ENCODE data around the gene CHST13. TPM values are rescaled to one million over a fixed set of nuclear protein-coding genes. Genes with fewer than 3 reads are reported as not detected.

Gene CHST13
- total and polyA plus RNA-seq, 2 of the 4 experiments (the other 2 are of a cell fraction), result not detected

DNA sequence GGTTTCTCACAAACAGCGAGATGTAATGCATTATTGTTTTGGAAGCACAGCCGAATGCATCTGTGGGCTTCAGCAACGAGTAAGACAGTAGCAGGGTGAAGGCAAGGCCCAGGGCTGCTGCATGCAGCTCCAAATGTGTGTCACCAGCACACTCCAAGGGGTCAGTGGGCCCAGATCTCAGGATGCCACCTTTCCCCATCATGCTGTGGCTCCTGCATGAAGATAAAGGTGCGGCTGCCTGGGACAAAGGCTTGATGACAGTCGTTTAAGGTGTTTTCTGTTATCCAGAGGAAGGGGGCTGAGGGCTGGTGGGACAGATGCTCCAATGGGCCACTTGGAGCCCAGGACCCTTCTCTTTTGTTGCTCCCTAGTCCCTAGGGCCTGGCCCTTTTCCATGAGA, 21.6 kb downstream of the CHST13 start:
- no peak overlapping the region for H4K8ac ChIP-seq (ENCODE audit: low read depth in 2 of 2, low read length in 2 of 2)
- no peak overlapping the region for H2AK9ac ChIP-seq (replicated peaks; ENCODE audit: low read depth, low read length, poor library complexity)
- in situ Hi-C loops (cut with MboI; ENCODE audit: low sequenced_read_pairs), result no loop called here
- WGBS, 2 experiments (ENCODE audit: extremely low coverage in 2 of 2, insufficient read length in 1 of 2), result 82% methylated on average over 3 of the region's 5 CpGs; no CpG with 5 or more reads in 1 of the 2 experiments
- H3K4ac ChIP-seq (ENCODE audit: low read depth, low read length), result no peak overlapping the region
- H4K5ac ChIP-seq (ENCODE audit: low read depth, low read length), result no peak overlapping the region
- H3K4me2 ChIP-seq (ENCODE audit: low read depth, low read length), result no peak overlapping the region
- no peak overlapping the region for H3K9ac ChIP-seq (ENCODE audit: low read depth, low read length)
- H3K14ac ChIP-seq (replicated peaks; ENCODE audit: low read depth, low read length), result no peak overlapping the region
- ChIA-PET POLR2A (ENCODE audit: unreplicated experiment) (interaction anchor here (0.5 kb wide), 1 partner anchor 1112 kb away, joined by 13 read pairs; no protein-coding TSS in a partner anchor), CTCF (no interaction called here)
- no peak overlapping the region for H3K4me3 ChIP-seq (ENCODE audit: insufficient read depth, low read depth, low read length)
- no peak overlapping the region for H3K27ac ChIP-seq (ENCODE audit: insufficient read depth, low read length)
- H2BK15ac ChIP-seq (ENCODE audit: low read depth, low read length), result no peak overlapping the region
- H2AFZ ChIP-seq (replicated peaks; ENCODE audit: low read length, poor library complexity), result no peak overlapping the region
- H3K79me1 ChIP-seq (ENCODE audit: low read depth in 1 of 2, low read length in 2 of 2), result no peaks in the 10 kb centered on the region
- H3K9me1 ChIP-seq (ENCODE audit: insufficient read depth, low read length), result no peaks in the 10 kb centered on the region
- no peak overlapping the region for H4K91ac ChIP-seq (ENCODE audit: insufficient read depth, low read depth, low read length)
- no peak overlapping the region for H2AK5ac ChIP-seq (ENCODE audit: low read depth, low read length)
- ATAC-seq (ENCODE audit: low read depth) (no peak), DNase-seq (no peak)
- H3K27me3 ChIP-seq (ENCODE audit: control insufficient read depth, insufficient read depth, low read length), result peaks cover 36% of the 10 kb centered on the region
- no peak overlapping the region for H3K56ac ChIP-seq (ENCODE audit: extremely low read depth, insufficient read depth, low read length)
- H3K23ac ChIP-seq (ENCODE audit: low read depth, low read length), result no peak overlapping the region
- no peak overlapping the region for H3K18ac ChIP-seq (ENCODE audit: low read depth, low read length)
- no peaks in the 10 kb centered on the region; the same call in 1 of the 2 replicates for H3K4me1 ChIP-seq (ENCODE audit: control insufficient read depth, insufficient read depth, low read length)
- dilution Hi-C loops (cut with HindIII; ENCODE audit: low sequenced_read_pairs, unreplicated experiment), result no loop called here
- H2BK5ac ChIP-seq (ENCODE audit: low read depth, low read length, poor library complexity, severe bottlenecking), result no peak overlapping the region
- no peaks in the 10 kb centered on the region for H4K20me1 ChIP-seq (ENCODE audit: insufficient read depth, low read length)
- BruUV-seq (replicated peaks), result no TSS peak
- TF ChIP-seq SMC3 (IDR thresholded peaks at IDR 0.05; ENCODE audit: low read depth, low read length), result no peak
- TF ChIP-seq, protein P1, sequence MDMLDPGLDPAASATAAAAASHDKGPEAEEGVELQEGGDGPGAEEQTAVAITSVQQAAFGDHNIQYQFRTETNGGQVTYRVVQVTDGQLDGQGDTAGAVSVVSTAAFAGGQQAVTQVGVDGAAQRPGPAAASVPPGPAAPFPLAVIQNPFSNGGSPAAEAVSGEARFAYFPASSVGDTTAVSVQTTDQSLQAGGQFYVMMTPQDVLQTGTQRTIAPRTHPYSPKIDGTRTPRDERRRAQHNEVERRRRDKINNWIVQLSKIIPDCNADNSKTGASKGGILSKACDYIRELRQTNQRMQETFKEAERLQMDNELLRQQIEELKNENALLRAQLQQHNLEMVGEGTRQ (IDR thresholded peaks at IDR 0.05; ENCODE audit: low read depth, low read length), result no peak
- TF ChIP-seq, protein P2, sequence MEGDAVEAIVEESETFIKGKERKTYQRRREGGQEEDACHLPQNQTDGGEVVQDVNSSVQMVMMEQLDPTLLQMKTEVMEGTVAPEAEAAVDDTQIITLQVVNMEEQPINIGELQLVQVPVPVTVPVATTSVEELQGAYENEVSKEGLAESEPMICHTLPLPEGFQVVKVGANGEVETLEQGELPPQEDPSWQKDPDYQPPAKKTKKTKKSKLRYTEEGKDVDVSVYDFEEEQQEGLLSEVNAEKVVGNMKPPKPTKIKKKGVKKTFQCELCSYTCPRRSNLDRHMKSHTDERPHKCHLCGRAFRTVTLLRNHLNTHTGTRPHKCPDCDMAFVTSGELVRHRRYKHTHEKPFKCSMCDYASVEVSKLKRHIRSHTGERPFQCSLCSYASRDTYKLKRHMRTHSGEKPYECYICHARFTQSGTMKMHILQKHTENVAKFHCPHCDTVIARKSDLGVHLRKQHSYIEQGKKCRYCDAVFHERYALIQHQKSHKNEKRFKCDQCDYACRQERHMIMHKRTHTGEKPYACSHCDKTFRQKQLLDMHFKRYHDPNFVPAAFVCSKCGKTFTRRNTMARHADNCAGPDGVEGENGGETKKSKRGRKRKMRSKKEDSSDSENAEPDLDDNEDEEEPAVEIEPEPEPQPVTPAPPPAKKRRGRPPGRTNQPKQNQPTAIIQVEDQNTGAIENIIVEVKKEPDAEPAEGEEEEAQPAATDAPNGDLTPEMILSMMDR (conservative IDR thresholded peaks at IDR 0.05; ENCODE audit: low read depth, low read length), result no peak
- no peaks in the 10 kb centered on the region for H3K36me3 ChIP-seq (ENCODE audit: control insufficient read depth, insufficient read depth, low read length)
- no peak overlapping the region for H2BK20ac ChIP-seq (ENCODE audit: low read depth, low read length)
- H2BK120ac ChIP-seq (ENCODE audit: low read depth, low read length), result no peak overlapping the region
- no peaks in the 10 kb centered on the region; the same call in 1 of the 2 replicates for H3K9me3 ChIP-seq (ENCODE audit: control insufficient read depth, insufficient read depth, low read length)
- intact Hi-C loops (cut with micrococcal nuclease), result no loop called here
